Measurements from ENCODE around the gene BLM.

Gene BLM

GRCh38 chr15:90757461-90757860, 40.3 kb downstream of the BLM start:
- DNase-seq (ENCODE audit: low spot score), result no peak
- TF ChIP-seq CTCF (IDR thresholded peaks at IDR 0.05; ENCODE audit: borderline replicate concordance, control extremely low read depth, extremely low read depth, insufficient read depth, missing control alignments), result no peak
- in situ Hi-C loops (cut with MboI; ENCODE audit: low sequenced_read_pairs, unreplicated experiment), result no loop called here

GRCh38 chr15:90760661-90761232, 43.6 kb downstream of the BLM start:
- DNase-seq (ENCODE audit: low spot score), result no peak
- in situ Hi-C loops (cut with MboI; ENCODE audit: low sequenced_read_pairs, unreplicated experiment), result no loop called here
- TF ChIP-seq CTCF (IDR thresholded peaks at IDR 0.05; ENCODE audit: borderline replicate concordance, control extremely low read depth, extremely low read depth, insufficient read depth, missing control alignments), result no peak

- no peak for TF ChIP-seq CTCF (IDR thresholded peaks at IDR 0.05; ENCODE audit: borderline replicate concordance, control extremely low read depth, extremely low read depth, insufficient read depth, missing control alignments)
- in situ Hi-C loops (cut with MboI; ENCODE audit: low sequenced_read_pairs, unreplicated experiment), result no loop called here
- no peak for DNase-seq (ENCODE audit: low spot score)
Observed at GRCh38 chr15:90761629-90762028, 44.5 kb downstream of the BLM start.

- DNase-seq (ENCODE audit: low spot score), result no peak
- in situ Hi-C loops (cut with MboI; ENCODE audit: low sequenced_read_pairs, unreplicated experiment), result no loop called here
- no peak for TF ChIP-seq CTCF (IDR thresholded peaks at IDR 0.05; ENCODE audit: borderline replicate concordance, control extremely low read depth, extremely low read depth, insufficient read depth, missing control alignments)
Observed at GRCh38 chr15:90762109-90762508, 45.0 kb downstream of the BLM start.

GRCh38 chr15:90763366-90764099, 46.4 kb downstream of the BLM start:
- TF ChIP-seq CTCF (IDR thresholded peaks at IDR 0.05; ENCODE audit: borderline replicate concordance, control extremely low read depth, extremely low read depth, insufficient read depth, missing control alignments), result no peak
- DNase-seq (ENCODE audit: low spot score), result no peak
- in situ Hi-C loops (cut with MboI; ENCODE audit: low sequenced_read_pairs, unreplicated experiment), result no loop called here

- no peak for DNase-seq (ENCODE audit: low spot score)
- in situ Hi-C loops (cut with MboI; ENCODE audit: low sequenced_read_pairs, unreplicated experiment), result no loop called here
- no peak for TF ChIP-seq CTCF (IDR thresholded peaks at IDR 0.05; ENCODE audit: borderline replicate concordance, control extremely low read depth, extremely low read depth, insufficient read depth, missing control alignments)
Observed at GRCh38 chr15:90765531-90765930, 48.4 kb downstream of the BLM start.
